ENCODE data around the gene EP400.

EP400 gene

DNA sequence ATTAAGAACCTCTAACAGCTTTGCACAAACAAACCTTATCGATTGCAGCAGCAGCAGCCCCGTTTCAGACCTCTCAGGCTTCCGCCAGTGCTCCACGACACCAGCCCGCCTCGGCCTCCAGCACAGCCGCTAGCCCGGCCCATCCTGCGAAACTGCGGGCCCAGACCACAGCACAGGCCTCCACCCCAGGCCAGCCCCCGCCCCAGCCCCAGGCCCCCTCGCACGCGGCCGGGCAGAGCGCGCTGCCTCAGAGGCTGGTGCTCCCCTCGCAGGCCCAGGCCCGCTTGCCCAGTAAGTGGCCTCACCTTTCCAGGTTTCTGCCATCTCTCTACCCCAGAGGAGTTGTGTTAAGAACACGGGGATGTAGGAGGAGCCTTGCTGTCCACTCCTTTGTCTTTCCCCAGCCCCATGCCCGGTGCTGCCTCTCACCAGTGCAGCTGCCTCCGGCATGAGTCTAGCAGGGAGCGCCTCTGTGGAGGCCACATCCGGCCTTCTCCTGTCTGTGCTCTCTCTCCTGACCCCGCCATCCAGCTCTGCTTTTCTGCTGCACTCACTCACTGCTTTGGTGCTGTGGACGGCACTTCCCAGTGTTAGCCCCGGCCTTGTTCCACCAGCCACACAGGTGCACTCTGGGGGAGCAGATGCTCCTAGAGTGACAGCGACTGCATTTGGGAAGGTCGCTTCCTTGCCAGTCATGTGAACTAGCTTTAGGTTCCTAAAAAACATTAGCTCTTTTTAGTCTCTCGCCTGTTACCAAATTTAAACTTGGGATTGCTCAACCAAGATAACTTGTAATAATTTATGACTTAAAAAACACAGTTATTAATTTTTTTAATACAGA lies 71.5 kb downstream of the EP400 start:
- no peak for DNase-seq (ENCODE audit: low read depth)

- no peak for DNase-seq (ENCODE audit: low read depth)
These were observed 72.2 kb downstream of the EP400 start for GRCh38 chr12:132021965-132022364.

DNA sequence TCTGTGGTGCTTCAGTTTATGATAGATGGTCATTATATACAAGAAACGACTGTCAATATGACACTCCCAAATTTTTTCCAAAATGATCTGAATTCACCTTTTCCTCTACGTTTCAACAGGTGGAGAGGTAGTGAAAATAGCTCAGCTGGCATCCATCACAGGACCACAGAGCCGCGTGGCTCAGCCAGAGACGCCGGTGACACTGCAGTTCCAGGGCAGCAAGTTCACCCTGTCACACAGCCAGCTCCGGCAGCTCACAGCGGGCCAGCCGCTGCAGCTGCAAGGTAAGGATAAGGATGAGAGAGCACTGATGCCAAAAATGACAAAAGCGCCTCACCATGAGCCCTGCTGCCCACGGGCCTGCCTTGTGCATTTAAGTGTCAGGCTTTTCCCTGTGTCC lies 73.9 kb downstream of the EP400 start:
- DNase-seq (ENCODE audit: low read depth), result no peak

DNA sequence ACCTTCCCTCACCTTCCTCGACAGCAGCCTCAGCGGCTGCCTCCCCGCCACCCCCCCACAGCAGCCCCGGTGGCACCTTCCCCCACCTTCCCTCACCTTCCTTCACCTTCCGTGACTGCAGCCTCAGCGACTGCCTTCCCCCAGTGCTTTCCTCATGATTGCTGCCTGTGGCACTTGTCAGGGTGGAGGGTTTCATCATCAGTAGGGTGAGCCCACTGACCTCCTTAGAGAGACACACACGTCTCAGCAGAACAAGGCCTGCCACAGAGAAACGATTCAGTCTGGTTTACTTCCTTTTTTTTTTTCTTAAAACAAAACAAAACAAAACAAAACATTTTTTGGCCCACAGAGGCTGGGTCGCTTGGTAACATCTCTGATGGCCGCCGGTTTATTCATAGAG lies 75.0 kb downstream of the EP400 start:
- no peak for DNase-seq (ENCODE audit: low read depth)

DNA sequence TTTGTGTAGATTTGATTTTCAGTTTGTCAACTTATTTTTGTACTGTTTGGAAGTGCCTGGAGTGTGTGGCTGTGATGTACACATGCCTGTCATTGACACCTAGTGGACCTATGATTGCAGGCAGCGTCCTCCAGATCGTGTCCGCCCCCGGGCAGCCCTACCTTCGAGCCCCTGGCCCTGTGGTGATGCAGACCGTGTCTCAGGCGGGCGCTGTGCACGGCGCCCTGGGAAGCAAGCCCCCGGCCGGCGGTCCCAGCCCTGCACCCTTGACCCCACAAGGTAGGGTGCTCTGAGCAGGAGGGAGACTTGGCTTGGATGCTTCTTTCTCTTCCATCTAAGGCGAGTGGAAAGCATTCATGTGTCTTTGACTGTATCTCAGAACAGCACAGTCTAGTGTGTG lies 75.8 kb downstream of the EP400 start:
- no peak for DNase-seq (ENCODE audit: low read depth)

GRCh38 chr12:132026061-132026795 lies 76.5 kb downstream of the EP400 start:
- DNase-seq (ENCODE audit: low read depth), result no peak

DNA sequence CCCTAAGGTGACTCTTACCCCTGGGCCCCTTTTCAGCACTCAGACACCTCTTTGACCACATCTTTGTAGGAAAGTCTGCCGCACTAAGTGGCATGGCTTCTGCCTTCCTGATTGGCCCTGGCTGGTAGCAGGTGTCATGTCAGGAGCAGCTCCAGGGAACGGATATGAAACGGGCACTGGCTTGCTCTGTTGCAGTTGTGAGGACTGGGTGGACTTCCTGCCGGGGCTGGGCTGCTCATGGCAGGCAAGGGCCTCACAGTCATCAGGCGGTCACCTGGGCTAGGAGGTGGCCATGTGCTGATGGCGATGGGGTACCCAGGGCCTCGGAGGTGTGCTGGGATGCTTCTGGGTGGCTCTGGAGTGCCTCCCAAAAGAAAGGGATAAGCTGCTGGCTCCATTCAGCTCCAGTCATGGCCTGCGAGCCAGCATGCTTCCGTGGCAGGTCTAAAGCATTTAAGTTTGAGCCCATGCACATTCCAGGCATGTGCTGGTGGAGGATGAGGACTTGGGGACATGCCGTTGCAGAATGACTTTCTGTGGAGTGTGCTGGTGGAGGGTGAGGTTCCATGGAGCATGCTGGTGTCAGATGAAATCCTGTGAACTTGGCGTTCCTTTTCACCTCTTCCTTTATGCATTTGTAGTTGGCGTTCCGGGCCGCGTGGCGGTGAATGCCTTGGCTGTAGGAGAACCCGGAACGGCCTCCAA lies 77.2 kb downstream of the EP400 start:
- no peak for DNase-seq (ENCODE audit: low read depth)

GRCh38 chr12:132027636-132028035 lies 77.9 kb downstream of the EP400 start:
- no peak for DNase-seq (ENCODE audit: low read depth)

- no peak for DNase-seq (ENCODE audit: low read depth)
These were observed 78.4 kb downstream of the EP400 start for GRCh38 chr12:132028111-132028510.

GRCh38 chr12:132029503-132030300 lies 80.0 kb downstream of the EP400 start:
- no peak for DNase-seq (ENCODE audit: low read depth)

- no peak for DNase-seq (ENCODE audit: low read depth)
These were observed 80.8 kb downstream of the EP400 start for GRCh38 chr12:132030367-132031038.

DNA sequence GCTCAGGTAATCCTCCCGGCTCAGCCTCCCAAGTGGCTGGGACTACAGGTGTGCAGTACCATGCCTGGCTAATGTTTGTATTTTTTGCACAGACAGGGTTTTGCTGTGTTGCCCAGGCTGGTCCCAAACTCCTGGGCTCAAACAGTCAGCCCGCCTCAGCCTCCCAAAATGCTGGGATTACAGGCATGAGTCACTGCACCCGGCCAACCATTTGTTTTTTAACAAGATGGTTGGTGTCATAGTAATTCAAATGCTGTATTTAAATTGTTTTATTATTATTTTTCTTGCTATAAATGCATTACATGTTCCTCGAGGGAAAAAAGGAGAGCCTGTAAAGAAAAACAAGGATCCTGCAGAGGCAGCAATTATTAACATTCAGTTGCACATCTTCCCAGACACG lies 83.9 kb downstream of the EP400 start:
- no peak for DNase-seq (ENCODE audit: low read depth)

DNA sequence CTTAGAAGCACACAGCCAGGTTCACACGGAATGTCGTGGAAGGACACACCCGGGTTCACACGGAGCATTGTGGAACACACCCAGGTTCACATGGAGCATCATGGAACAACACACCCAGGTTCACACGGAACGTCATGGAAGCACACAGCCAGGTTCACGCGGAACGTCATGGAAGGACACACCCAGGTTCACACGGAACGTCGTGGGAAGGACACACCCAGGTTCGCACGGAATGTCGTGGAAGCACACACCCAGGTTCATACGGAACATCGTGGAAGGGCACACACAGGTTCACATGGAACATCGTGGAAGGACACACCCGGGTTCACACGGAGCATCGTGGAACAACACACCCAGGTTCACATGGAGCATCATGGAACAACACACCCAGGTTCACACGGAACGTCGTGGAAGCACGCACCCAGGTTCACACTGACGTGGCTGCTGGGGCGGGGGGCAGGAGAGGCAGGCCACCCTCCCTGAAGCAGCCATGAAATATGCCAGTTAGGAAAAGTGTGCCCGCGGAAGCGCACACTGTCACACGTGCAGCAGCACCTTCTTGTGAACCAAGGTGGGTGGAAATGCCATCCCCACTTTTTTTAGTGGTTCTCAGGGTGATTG lies 86.4 kb downstream of the EP400 start:
- DNase-seq (ENCODE audit: low read depth), result no peak

DNA sequence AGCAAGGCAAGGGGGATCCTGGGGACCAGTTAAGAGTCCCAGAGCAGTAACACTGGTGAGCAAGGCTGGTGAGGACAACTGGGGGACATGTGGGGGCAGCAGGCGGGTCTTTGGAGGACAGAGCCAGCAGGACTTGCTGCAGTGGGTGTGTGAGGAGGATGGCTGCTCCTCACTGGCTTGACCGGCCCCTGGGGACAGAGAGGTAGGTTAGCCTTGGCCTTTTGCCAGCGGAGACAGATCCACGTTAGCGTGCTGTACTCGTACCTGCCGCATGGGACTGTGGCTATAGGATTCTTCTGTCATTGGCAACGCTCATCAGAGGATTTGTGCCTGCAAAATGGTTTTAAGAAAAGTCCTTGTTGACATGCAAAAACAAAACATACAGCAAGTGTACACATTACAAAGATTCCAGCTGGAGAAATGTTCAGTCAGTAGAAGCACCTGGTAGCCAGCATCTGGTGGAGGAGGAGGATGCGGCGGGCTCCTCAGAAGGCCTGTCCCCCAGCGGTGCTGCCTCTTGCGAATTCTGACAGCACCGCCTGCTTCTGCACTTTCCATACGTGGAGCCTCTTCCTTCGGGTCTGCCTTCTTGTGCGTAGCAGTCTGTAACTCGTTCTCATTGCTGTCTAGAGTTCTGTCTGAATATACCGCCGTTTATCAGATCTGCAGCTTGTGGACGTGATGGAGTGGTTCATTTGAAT lies 91.3 kb downstream of the EP400 start:
- DNase-seq (ENCODE audit: low read depth), result no peak

DNA sequence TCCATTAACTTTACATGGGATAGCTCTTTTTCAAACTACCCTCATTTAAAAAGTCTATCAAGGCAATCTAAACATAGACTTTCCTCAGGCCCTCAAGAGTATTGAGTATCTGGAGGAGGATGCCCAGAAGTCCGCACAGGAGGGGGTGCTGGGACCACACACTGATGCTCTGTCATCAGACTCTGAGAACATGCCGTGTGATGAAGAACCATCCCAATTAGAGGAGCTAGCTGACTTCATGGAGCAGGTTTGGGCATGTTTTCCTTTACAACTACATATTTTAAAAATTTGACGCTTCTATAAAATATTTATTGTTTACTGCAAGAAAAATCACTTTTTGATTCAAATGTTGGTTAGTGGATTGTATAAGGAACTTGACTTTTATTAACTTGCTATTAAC lies 93.5 kb downstream of the EP400 start:
- DNase-seq (ENCODE audit: low read depth), result no peak

DNA sequence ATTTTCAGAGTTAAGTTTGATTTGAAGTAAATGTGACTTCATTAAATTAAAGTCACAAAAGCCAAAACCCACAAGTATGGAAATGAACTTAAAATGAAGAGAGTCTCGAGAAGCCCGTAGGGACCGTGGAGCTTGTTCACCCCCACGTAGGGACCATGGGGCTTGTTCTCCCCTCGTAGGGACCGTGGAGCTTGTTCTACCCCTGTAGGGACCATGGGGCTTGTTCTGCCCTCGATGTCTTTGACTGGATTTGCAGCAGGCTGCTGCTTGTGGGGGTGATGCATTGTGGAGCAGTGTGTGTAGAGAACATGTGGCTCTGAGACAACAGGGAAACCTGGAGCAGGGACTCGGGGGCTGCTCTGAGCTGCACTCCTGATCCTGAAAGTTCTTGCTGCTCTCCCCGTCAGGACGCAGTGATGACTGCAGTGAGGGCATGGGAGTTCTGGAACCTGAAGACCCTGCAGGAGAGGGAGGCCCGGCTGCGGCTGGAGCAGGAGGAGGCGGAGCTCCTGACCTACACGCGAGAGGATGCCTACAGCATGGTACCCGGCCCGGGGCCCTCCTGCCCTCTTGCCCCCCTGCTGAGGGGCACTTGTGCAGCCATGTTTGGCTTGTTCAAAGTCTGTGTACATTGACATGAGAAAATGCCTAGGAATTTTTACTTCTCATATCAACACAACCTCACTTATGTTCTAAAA lies 94.2 kb downstream of the EP400 start:
- no peak for DNase-seq (ENCODE audit: low read depth)

- DNase-seq (ENCODE audit: low read depth), result no peak
These were observed 95.1 kb downstream of the EP400 start for GRCh38 chr12:132044661-132045412.

DNA sequence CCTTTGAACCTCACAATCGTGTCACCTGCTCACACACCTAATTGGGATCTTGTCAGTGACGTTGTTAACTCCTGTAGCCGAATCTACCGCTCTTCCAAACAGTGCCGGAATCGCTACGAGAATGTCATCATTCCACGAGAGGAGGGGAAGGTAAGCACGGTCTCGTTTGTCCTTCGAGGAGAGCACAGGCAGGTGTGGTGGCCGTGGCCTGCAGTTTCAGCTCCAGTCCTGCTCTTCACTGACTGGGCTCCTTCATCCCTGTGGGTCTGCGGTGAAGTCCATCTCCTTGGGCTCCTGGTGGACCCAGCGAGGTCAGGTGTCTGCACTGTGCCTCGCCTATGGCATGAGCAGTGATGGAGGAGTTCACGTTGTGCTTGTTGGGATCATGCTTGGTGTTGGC lies 96.0 kb downstream of the EP400 start:
- no peak for DNase-seq (ENCODE audit: low read depth)

DNA sequence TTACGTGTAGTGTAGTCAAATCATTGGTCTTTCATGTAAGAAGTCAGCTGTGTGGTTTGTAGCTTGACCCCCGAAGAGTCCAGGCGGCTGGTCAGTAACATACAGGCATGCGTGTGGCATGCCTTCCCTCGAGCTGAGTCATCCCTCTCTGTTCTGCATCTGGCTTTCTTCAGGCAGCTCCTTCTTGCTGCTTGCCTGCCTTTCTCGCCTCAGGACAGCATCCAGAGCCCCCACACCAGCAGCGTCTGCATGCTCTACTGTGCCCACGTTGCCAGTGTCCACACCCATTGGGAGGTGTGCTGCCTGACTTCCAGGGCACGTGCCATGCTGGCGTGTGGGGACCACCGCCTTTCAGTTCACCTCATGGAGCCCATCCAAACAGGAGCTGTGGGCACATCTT lies 96.8 kb downstream of the EP400 start:
- DNase-seq (ENCODE audit: low read depth), result peak; percentile 89
